Neural cell (in vitro differentiated cells): ENCODE data around the gene FCAMR. TPM values are rescaled to one million over a fixed set of nuclear protein-coding genes. Genes with fewer than 3 reads are reported as not detected.

Experiments used
- H2AFZ ChIP-seq: fragments of 200-600, 300-800 bp; sonication (generic), shearing (Covaris generic); 2 replicates; pipeline ENCODE4 v1.6.0; 2014; ENCODE audit warnings: low read depth, mild to moderate bottlenecking, antibody characterized with exemption, low read length, moderate library complexity
- H3F3A ChIP-seq: fragments of 200-600 bp; shearing (Covaris generic); 2 replicates; pipeline ENCODE4 v1.6.1; 2016; ENCODE audit warnings: mild to moderate bottlenecking, moderate library complexity, mixed read lengths, antibody characterized with exemption, low read length; ENCODE audit not compliant: insufficient read depth, poor library complexity, severe bottlenecking
- H3K27ac ChIP-seq: fragments of 200-600, 300-800 bp; sonication (generic), shearing (Covaris generic); 2 replicates; pipeline ENCODE4 v1.5.1; 2014; ENCODE audit warnings: mild to moderate bottlenecking, low read length, moderate library complexity
- H3K27me3 ChIP-seq: fragments of 300-800, 200-600 bp; sonication (generic), shearing (Covaris generic); 2 replicates; pipeline ENCODE4 v1.6.0; 2014; ENCODE audit warnings: mild to moderate bottlenecking, low read depth, low read length, moderate library complexity; ENCODE audit not compliant: insufficient read depth
- H3K36me3 ChIP-seq: fragments of 300-800, 200-600 bp; sonication (generic), shearing (Covaris generic); 2 replicates; pipeline ENCODE4 v1.5.1; 2014; ENCODE audit warnings: mild to moderate bottlenecking, antibody characterized with exemption, low read length, moderate library complexity; ENCODE audit not compliant: insufficient read depth
- H3K4me2 ChIP-seq: fragments of 300-800, 200-600 bp; sonication (generic), shearing (Covaris generic); 2 replicates; pipeline ENCODE4 v1.6.0; 2014; ENCODE audit warnings: mild to moderate bottlenecking, low read length
- H3K4me3 ChIP-seq: fragments of 300-800, 200-600 bp; sonication (generic), shearing (Covaris generic); 2 replicates; pipeline ENCODE4 v1.5.1; 2014; ENCODE audit warnings: mild to moderate bottlenecking, low read length, moderate library complexity
- H3K79me2 ChIP-seq: fragments of 200-600 bp; shearing (Covaris generic); replicated peaks from 2 replicates; pipeline ENCODE4 v1.6.0; 2014; ENCODE audit warnings: mild to moderate bottlenecking, low read length, moderate library complexity; ENCODE audit not compliant: insufficient read depth
- H3K9ac ChIP-seq: fragments of 300-800, 200-600 bp; sonication (generic), shearing (Covaris generic); 2 replicates; pipeline ENCODE4 v1.6.1; 2016; ENCODE audit warnings: mild to moderate bottlenecking, low read length, mixed read lengths
- H3K9me2 ChIP-seq: fragments of 200-600 bp; shearing (Covaris generic); 2 replicates; pipeline ENCODE4 v1.6.1; 2016; ENCODE audit warnings: mild to moderate bottlenecking, low read length, mixed read lengths; ENCODE audit not compliant: insufficient read depth
- H3K9me3 ChIP-seq: fragments of 200-600, 300-800 bp; sonication (generic), shearing (Covaris generic); 2 replicates; pipeline ENCODE4 v1.6.1; 2016; ENCODE audit warnings: mild to moderate bottlenecking, mixed run types, low read length, moderate library complexity, mixed read lengths
- H4K20me1 ChIP-seq: fragments of 200-600 bp; shearing (Covaris generic); 2 replicates; pipeline ENCODE4 v1.6.1; 2016; ENCODE audit warnings: mild to moderate bottlenecking, mixed run types; ENCODE audit not compliant: insufficient read depth
- EP300 ChIP-seq: fragments of 450-650 bp; conservative IDR thresholded peaks from 2 replicates; pipeline ENCODE4 v1.6.1; 2014; ENCODE audit warnings: antibody characterized with exemption, mild to moderate bottlenecking, moderate library complexity; ENCODE audit not compliant: poor library complexity, severe bottlenecking
- EZH2 ChIP-seq: fragments of 200-600, 300-800 bp; shearing (Covaris generic), sonication (generic); IDR thresholded peaks from 2 replicates; pipeline ENCODE4 v1.6.1; 2014; ENCODE audit warnings: antibody characterized with exemption, low read length, borderline replicate concordance, mild to moderate bottlenecking; ENCODE audit not compliant: insufficient read depth, poor library complexity, severe bottlenecking
- MXI1 ChIP-seq: fragments of 450-650 bp; conservative IDR thresholded peaks from 2 replicates; pipeline ENCODE4 v1.6.1; 2014; ENCODE audit warnings: antibody characterized with exemption, mild to moderate bottlenecking; ENCODE audit not compliant: poor library complexity, severe bottlenecking
- POLR2AphosphoS5 ChIP-seq: IDR thresholded peaks from 2 replicates; pipeline ENCODE4 v1.6.1; 2012
- RAD21 ChIP-seq: fragments of 450-650 bp; conservative IDR thresholded peaks from 2 replicates; pipeline ENCODE4 v1.6.1; 2014; ENCODE audit warnings: antibody characterized with exemption, mild to moderate bottlenecking, moderate library complexity
- SMC3 ChIP-seq: fragments of 450-650 bp; conservative IDR thresholded peaks from 2 replicates; pipeline ENCODE4 v1.6.1; 2014; ENCODE audit warnings: antibody characterized with exemption, mild to moderate bottlenecking, moderate library complexity; ENCODE audit not compliant: poor library complexity
- TAF1 ChIP-seq: IDR thresholded peaks from 2 replicates; pipeline ENCODE4 v1.6.1; 2012; ENCODE audit warnings: low read depth
- polyA plus RNA-seq: library from polyadenylated mRNA; depleted of rRNA; stranded (reverse); fragments of >200 nt; gene quantifications from 2 replicates; pipeline ENCODE4 v1.2.3, GENCODE V29; 2014
- TF ChIP-seq, protein P1 (sequence below): fragments of 450-650 bp; IDR thresholded peaks from 2 replicates; pipeline ENCODE4 v1.5.1; 2014; ENCODE audit warnings: antibody characterized with exemption, mild to moderate bottlenecking, moderate library complexity; ENCODE audit not compliant: poor library complexity, severe bottlenecking
- TF ChIP-seq, protein P2 (sequence below): IDR thresholded peaks from 2 replicates; pipeline ENCODE4 v1.6.1; 2012; ENCODE audit warnings: borderline replicate concordance

FCAMR gene
- polyA plus RNA-seq, 1 donor from 2014 or later, result not detected

DNA sequence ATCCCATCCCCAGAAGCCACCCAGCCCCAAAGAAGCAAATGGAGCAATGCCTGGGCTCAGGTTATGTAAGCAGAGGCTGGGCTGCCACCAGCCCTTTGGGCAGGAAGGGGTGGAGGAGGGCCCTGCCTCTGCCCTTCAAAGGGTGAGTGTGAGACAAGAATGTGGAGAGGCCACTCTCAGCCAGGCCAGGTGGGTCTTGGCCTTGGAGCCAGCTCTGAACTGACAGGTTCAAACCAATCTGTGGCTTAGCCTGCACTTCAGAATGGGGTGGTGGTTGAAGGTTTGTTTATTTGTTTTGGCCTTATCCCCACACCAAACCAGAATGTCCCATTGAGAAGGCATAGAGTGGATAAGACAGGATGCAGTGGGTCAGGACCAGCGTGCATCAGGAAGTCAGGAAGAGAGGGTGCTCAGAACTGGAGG, 32.5 kb upstream of the FCAMR start:
- Histone ChIP-seq H3F3A (no peaks in the 10 kb centered on the region), H3K9me2 (no peaks in the 10 kb centered on the region), H3K36me3 (no peaks in the 10 kb centered on the region), H3K4me2 (no peak overlapping the region), H3K27ac (no peak overlapping the region), H3K9ac (no peak overlapping the region), H3K27me3 (no peaks in the 10 kb centered on the region), H3K4me3 (no peak overlapping the region), H3K79me2 (no peaks in the 10 kb centered on the region), H3K9me3 (no peaks in the 10 kb centered on the region), H2AFZ (no peak overlapping the region), H4K20me1 (no peaks in the 10 kb centered on the region)
- TF ChIP-seq RAD21 (no peak), MXI1 (no peak), EZH2 (no peak), TAF1 (no peak), EP300 (no peak), SMC3 (no peak), POLR2AphosphoS5 (no peak)
- TF ChIP-seq, protein P1, sequence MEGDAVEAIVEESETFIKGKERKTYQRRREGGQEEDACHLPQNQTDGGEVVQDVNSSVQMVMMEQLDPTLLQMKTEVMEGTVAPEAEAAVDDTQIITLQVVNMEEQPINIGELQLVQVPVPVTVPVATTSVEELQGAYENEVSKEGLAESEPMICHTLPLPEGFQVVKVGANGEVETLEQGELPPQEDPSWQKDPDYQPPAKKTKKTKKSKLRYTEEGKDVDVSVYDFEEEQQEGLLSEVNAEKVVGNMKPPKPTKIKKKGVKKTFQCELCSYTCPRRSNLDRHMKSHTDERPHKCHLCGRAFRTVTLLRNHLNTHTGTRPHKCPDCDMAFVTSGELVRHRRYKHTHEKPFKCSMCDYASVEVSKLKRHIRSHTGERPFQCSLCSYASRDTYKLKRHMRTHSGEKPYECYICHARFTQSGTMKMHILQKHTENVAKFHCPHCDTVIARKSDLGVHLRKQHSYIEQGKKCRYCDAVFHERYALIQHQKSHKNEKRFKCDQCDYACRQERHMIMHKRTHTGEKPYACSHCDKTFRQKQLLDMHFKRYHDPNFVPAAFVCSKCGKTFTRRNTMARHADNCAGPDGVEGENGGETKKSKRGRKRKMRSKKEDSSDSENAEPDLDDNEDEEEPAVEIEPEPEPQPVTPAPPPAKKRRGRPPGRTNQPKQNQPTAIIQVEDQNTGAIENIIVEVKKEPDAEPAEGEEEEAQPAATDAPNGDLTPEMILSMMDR, result no peak
- TF ChIP-seq, protein P2, sequence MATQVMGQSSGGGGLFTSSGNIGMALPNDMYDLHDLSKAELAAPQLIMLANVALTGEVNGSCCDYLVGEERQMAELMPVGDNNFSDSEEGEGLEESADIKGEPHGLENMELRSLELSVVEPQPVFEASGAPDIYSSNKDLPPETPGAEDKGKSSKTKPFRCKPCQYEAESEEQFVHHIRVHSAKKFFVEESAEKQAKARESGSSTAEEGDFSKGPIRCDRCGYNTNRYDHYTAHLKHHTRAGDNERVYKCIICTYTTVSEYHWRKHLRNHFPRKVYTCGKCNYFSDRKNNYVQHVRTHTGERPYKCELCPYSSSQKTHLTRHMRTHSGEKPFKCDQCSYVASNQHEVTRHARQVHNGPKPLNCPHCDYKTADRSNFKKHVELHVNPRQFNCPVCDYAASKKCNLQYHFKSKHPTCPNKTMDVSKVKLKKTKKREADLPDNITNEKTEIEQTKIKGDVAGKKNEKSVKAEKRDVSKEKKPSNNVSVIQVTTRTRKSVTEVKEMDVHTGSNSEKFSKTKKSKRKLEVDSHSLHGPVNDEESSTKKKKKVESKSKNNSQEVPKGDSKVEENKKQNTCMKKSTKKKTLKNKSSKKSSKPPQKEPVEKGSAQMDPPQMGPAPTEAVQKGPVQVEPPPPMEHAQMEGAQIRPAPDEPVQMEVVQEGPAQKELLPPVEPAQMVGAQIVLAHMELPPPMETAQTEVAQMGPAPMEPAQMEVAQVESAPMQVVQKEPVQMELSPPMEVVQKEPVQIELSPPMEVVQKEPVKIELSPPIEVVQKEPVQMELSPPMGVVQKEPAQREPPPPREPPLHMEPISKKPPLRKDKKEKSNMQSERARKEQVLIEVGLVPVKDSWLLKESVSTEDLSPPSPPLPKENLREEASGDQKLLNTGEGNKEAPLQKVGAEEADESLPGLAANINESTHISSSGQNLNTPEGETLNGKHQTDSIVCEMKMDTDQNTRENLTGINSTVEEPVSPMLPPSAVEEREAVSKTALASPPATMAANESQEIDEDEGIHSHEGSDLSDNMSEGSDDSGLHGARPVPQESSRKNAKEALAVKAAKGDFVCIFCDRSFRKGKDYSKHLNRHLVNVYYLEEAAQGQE, result no peak

DNA sequence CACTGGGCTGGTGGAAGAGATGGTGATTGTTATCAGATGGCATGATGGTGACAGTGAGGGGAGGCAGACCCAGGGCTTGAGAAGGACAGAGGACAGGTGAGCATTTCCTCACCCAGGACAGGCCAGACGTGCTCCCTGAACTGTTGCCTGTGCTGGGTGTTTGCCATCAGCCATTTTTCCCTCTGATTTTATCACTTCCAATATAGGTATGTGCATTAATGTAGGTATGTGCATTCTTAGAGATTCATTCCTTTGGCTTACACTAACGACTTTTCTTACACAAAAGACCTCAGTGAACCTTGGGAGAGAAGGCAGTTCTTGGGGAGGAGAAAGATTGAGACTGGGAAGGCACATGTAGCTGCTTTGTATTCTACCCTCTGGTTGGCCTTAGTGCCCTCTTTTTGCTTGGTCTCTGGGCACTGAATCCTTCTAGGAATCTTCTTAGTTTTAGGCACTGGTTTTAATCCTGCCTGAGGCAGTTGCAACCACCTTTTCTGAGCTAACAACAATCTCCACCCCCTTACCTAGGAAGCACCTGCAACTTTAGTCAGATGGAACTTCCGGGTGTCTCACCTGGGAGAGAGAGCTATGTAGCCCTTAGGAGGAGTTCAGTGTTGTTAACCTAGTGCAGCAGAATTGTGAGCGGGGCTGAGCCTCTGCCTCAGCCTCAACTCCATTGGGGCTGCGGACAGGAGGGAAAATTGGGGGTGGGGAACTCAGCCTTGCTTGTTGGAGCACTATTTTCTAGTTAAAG, 31.4 kb upstream of the FCAMR start:
- Histone ChIP-seq H4K20me1 (no peaks in the 10 kb centered on the region), H2AFZ (no peak overlapping the region), H3K36me3 (no peaks in the 10 kb centered on the region)

More for the DNA sequence above, 31.4 kb upstream of the FCAMR start:
- Histone ChIP-seq H3K9me3 (no peaks in the 10 kb centered on the region), H3F3A (no peaks in the 10 kb centered on the region), H3K4me3 (no peak overlapping the region), H3K9me2 (no peaks in the 10 kb centered on the region), H3K9ac (no peak overlapping the region), H3K27ac (no peak overlapping the region), H3K4me2 (no peak overlapping the region), H3K27me3 (no peaks in the 10 kb centered on the region), H3K79me2 (no peaks in the 10 kb centered on the region)
- TF ChIP-seq, protein P1, result no peak
- TF ChIP-seq, protein P2, result no peak
